H1 (cell line): ENCODE results near the gene PLEKHO1. TPM values are rescaled to one million over a fixed set of nuclear protein-coding genes. Genes with fewer than 3 reads are reported as not detected.

Experiments
- CTCF ChIA-PET: fragments of 300-600 bp; sonication (Branson Sonifier 250); formaldehyde crosslinking; loops from one replicate; lab custom pipeline; 2021; ENCODE audit not compliant: partially characterized antibody; lab: Charles Lee
- POLR2A ChIA-PET: fragments of 300-600 bp; sonication (Branson Sonifier 250); formaldehyde crosslinking; loops from one replicate; lab custom pipeline; 2021; ENCODE audit warnings: inconsistent platforms; ENCODE audit not compliant: partially characterized antibody; lab: Charles Lee
- DNase-seq, 2 experiments: peaks; one replicate each; pipeline versions ENCODE4 v3.0.0 to v3.0.0-alpha.2; 2010 to 2022; ENCODE audit warnings: low spot score in 2 of 2, low read depth in 1 of 2, mixed read lengths in 1 of 2
- FAIRE-seq: peaks from 2 replicates; lab custom pipeline; 2011; peaks lifted over from hg19 to GRCh38; lab: Jason Lieb, UNC
- H2AFZ ChIP-seq: 2 replicates; pipeline ENCODE4 v1.8.1; 2012; ENCODE audit warnings: low read length, inconsistent platforms
- H2AK5ac ChIP-seq: 2 replicates; pipeline ENCODE4 v1.6.1; 2013; ENCODE audit warnings: low read depth, low read length
- H2BK120ac ChIP-seq: replicated peaks from 2 replicates; pipeline ENCODE3; 2013; ENCODE audit warnings: low read depth, low read length, inconsistent platforms
- H2BK12ac ChIP-seq: 2 replicates; pipeline ENCODE4 v1.6.1; 2013; ENCODE audit warnings: low read depth, low read length
- H2BK15ac ChIP-seq: 2 replicates; pipeline ENCODE4 v1.6.1; 2013; ENCODE audit warnings: low read length
- H2BK20ac ChIP-seq: 2 replicates; pipeline ENCODE4 v1.6.1; 2013; ENCODE audit warnings: low read length
- H2BK5ac ChIP-seq: 2 replicates; pipeline ENCODE4 v1.6.1; 2013; ENCODE audit warnings: low read depth, low read length
- H3K14ac ChIP-seq: 2 replicates; pipeline ENCODE4 v1.6.1; 2013; ENCODE audit warnings: inconsistent platforms; ENCODE audit not compliant: insufficient read length
- H3K18ac ChIP-seq: 2 replicates; pipeline ENCODE4 v1.6.1; 2013; ENCODE audit warnings: low read length; ENCODE audit errors: extremely low read depth
- H3K23ac ChIP-seq: 2 replicates; pipeline ENCODE4 v1.6.1; 2013; ENCODE audit warnings: inconsistent platforms; ENCODE audit not compliant: insufficient read length
- H3K23me2 ChIP-seq: 2 replicates; pipeline ENCODE4 v1.6.1; 2013; ENCODE audit warnings: low read depth, low read length
- H3K27ac ChIP-seq: 2 replicates; pipeline ENCODE4 v1.6.1; 2011; ENCODE audit warnings: low read depth, low read length, inconsistent platforms
- H3K27me3 ChIP-seq, 4 experiments: replicated peaks in 1 of 4; 1 replicate in 1 of 4; 2 replicates in 3 of 4; pipeline versions ENCODE4 v1.6.1 to v1.8.1; 2011 to 2013; ENCODE audit warnings: low read length in 3 of 4, mild to moderate bottlenecking in 3 of 4, inconsistent platforms in 2 of 4, mixed read lengths in 2 of 4, moderate library complexity in 1 of 4; ENCODE audit not compliant: control insufficient read depth in 3 of 4, insufficient read depth in 3 of 4; ENCODE audit errors: extremely low read depth in 1 of 4
- H3K36me3 ChIP-seq, 4 experiments: 2 replicates each; pipeline versions ENCODE4 v1.6.1 to v1.8.1; 2011 to 2013; ENCODE audit warnings: mild to moderate bottlenecking in 4 of 4, low read length in 3 of 4, moderate library complexity in 2 of 4, control low read depth in 1 of 4, inconsistent platforms in 1 of 4; ENCODE audit not compliant: insufficient read depth in 4 of 4, control insufficient read depth in 2 of 4
- H3K4ac ChIP-seq: replicated peaks from 2 replicates; pipeline ENCODE3; 2013; ENCODE audit warnings: low read length, low read depth, mixed read lengths, inconsistent platforms; ENCODE audit not compliant: insufficient read length
- H3K4me1 ChIP-seq, 4 experiments: replicated peaks in 1 of 4; 1 replicate in 1 of 4; 2 replicates in 3 of 4; pipeline versions ENCODE4 v1.6.1 to v1.8.1; 2011 to 2013; ENCODE audit warnings: low read length in 3 of 4, inconsistent platforms in 2 of 4, mixed read lengths in 1 of 4; ENCODE audit not compliant: insufficient read depth in 4 of 4, control insufficient read depth in 3 of 4
- H3K4me2 ChIP-seq, 2 experiments: 2 replicates each; pipeline versions ENCODE4 v1.6.1 to v1.8.1; 2011 to 2013; ENCODE audit warnings: low read depth in 2 of 2, low read length in 2 of 2, control low read depth in 1 of 2, inconsistent platforms in 1 of 2, mild to moderate bottlenecking in 1 of 2; ENCODE audit not compliant: insufficient read depth in 1 of 2
- H3K4me3 ChIP-seq, 4 experiments: fragments of 200-600, 300-600 bp in 1 of 4; sonication (generic), shearing (Covaris generic), sonication (Bioruptor Twin) in 1 of 4; 2 replicates each; pipeline versions ENCODE4 v1.5.1 to v1.8.1; 2011 to 2016; ENCODE audit warnings: low read length in 4 of 4, low read depth in 3 of 4, control low read depth in 2 of 4, inconsistent platforms in 2 of 4, mild to moderate bottlenecking in 2 of 4, mixed read lengths in 1 of 4, moderate library complexity in 1 of 4; ENCODE audit not compliant: insufficient read depth in 2 of 4; ENCODE audit errors: extremely low read depth in 1 of 4
- H3K56ac ChIP-seq: replicated peaks from 2 replicates; pipeline ENCODE3; 2013; ENCODE audit warnings: low read depth, mild to moderate bottlenecking, mixed read lengths, low read length, inconsistent platforms; ENCODE audit not compliant: insufficient read length
- H3K79me1 ChIP-seq: 2 replicates; pipeline ENCODE4 v1.6.1; 2013; ENCODE audit warnings: low read depth, low read length, control low read depth
- H3K79me2 ChIP-seq, 2 experiments: 2 replicates each; pipeline versions ENCODE4 v1.6.1 to v1.8.1; 2012 to 2013; ENCODE audit warnings: low read length in 2 of 2, mild to moderate bottlenecking in 2 of 2, inconsistent platforms in 1 of 2; ENCODE audit not compliant: insufficient read depth in 2 of 2, control insufficient read depth in 1 of 2
- H3K9ac ChIP-seq, 4 experiments: replicated peaks in 1 of 4; 1 replicate in 1 of 4; 2 replicates in 3 of 4; pipeline versions ENCODE4 v1.6.1 to v1.8.1; 2011 to 2013; ENCODE audit warnings: low read depth in 3 of 4, low read length in 3 of 4, control low read depth in 2 of 4, mild to moderate bottlenecking in 2 of 4, moderate library complexity in 2 of 4, inconsistent platforms in 1 of 4; ENCODE audit errors: extremely low read depth in 1 of 4
- H3K9me3 ChIP-seq, 2 experiments: 2 replicates each; pipeline versions ENCODE4 v1.6.1 to v1.8.1; 2012 to 2013; ENCODE audit warnings: mild to moderate bottlenecking in 2 of 2, moderate library complexity in 2 of 2, control low read depth in 1 of 2, inconsistent platforms in 1 of 2, low read depth in 1 of 2, low read length in 1 of 2, mixed read lengths in 1 of 2; ENCODE audit not compliant: insufficient read depth in 2 of 2
- H4K20me1 ChIP-seq, 2 experiments: replicated peaks in 1 of 2; 2 replicates each; pipeline versions ENCODE3 to v1.8.1; 2011 to 2013; ENCODE audit warnings: inconsistent platforms in 2 of 2, low read length in 2 of 2, mild to moderate bottlenecking in 1 of 2; ENCODE audit not compliant: insufficient read depth in 2 of 2, control insufficient read depth in 1 of 2
- H4K5ac ChIP-seq: 2 replicates; pipeline ENCODE4 v1.6.1; 2013; ENCODE audit warnings: low read length, low read depth, mixed read lengths, inconsistent platforms; ENCODE audit not compliant: insufficient read length
- H4K8ac ChIP-seq: 2 replicates; pipeline ENCODE4 v1.8.0; 2013; ENCODE audit warnings: mild to moderate bottlenecking, moderate library complexity, low read length, inconsistent platforms; ENCODE audit not compliant: insufficient read depth; ENCODE audit errors: extremely low read depth
- H4K91ac ChIP-seq: replicated peaks from 2 replicates; pipeline ENCODE3; 2013; ENCODE audit warnings: low read length, mixed read lengths, inconsistent platforms; ENCODE audit not compliant: insufficient read length
- BACH1 ChIP-seq: IDR thresholded peaks from 2 replicates; pipeline ENCODE4 v1.6.1; 2012; ENCODE audit warnings: low read length, improper control_type of control experiment
- CBX5 ChIP-seq: fragments of 300-800, 300-1000 bp; sonication (generic); IDR thresholded peaks from 2 replicates; pipeline ENCODE4 v1.7.1; 2016; ENCODE audit warnings: antibody characterized with exemption, low read length, low read depth
- CBX8 ChIP-seq: fragments of 300-800, 300-1000 bp; sonication (generic); IDR thresholded peaks from 2 replicates; pipeline ENCODE4 v1.7.1; 2016; ENCODE audit warnings: low read depth, low read length, borderline replicate concordance
- JUND ChIP-seq: IDR thresholded peaks from 2 replicates; pipeline ENCODE4 v1.6.1; 2011; ENCODE audit warnings: mild to moderate bottlenecking, improper control_type of control experiment, low read length
- TCF12 ChIP-seq: IDR thresholded peaks from 2 replicates; pipeline ENCODE4 v1.6.1; 2011; ENCODE audit warnings: low read depth, mild to moderate bottlenecking, low read length
- ZNF274 ChIP-seq: IDR thresholded peaks from 2 replicates; pipeline ENCODE4 v1.7.0; 2012; ENCODE audit warnings: low read length, borderline replicate concordance; ENCODE audit errors: extremely low read depth
- WGBS, 2 experiments: shearing (Covaris generic) in 1 of 2; methylation state at CpG; one replicate each; pipeline versions ENCODE4 v1.1.6 to v1.1.7; 2013 to 2015; ENCODE audit warnings: low lambda C conversion rate in 2 of 2, mixed read lengths in 2 of 2, inconsistent platforms in 1 of 2, low coverage in 1 of 2, missing lambda C conversion rate in 1 of 2; ENCODE audit not compliant: insufficient replicate concordance in 2 of 2, insufficient coverage in 1 of 2, insufficient read length in 1 of 2; ENCODE audit errors: extremely low coverage in 1 of 2, missing lambda C conversion rate in 1 of 2; 5-methylcytosine and 5-hydroxymethylcytosine counted together
- polyA plus RNA-seq, 7 experiments: library from polyadenylated mRNA; depleted of rRNA in 3 of 7; stranded (reverse) in 5 of 7; unstranded in 2 of 7; fragments of >200 nt in 5 of 7; fragments of 200-250 nt in 2 of 7; gene quantifications; 1 replicate in 5 of 7; 2 replicates in 1 of 7; 4 replicates in 1 of 7; pipeline versions ENCODE4 v1.2.1 to v1.2.3, GENCODE V29; 2011 to 2013; ENCODE audit warnings: missing spikeins in 2 of 7, mixed read lengths in 2 of 7
- total RNA-seq: library from RNA; stranded (reverse); fragmentation: NEBNext Ultra II Directional; extraction: Animal tissue kit (Norgen Biotek cat#: 25700); gene quantifications from 2 replicates; pipeline ENCODE4 v1.2.1, GENCODE V29; 2021

PLEKHO1 gene
- total and polyA plus RNA-seq, 2 of the 8 experiments (the other 6 are each of a cell fraction or from before 2014, with no cell fraction given) = 23.2 to 37.0 TPM

GRCh38 chr1:150159550-150159949 lies 9.8 kb downstream of the PLEKHO1 start:
- H3K23me2 ChIP-seq = peaks cover 11% of the 10 kb centered on the region; the same call in 1 of the 2 replicates
- peaks cover 12 to 30% (median 20%) of the 10 kb centered on the region in 4 experiments for H3K4me1 ChIP-seq
- no peak overlapping the region for H2AFZ ChIP-seq
- H3K4ac ChIP-seq = no peak overlapping the region
- no peak overlapping the region for H4K5ac ChIP-seq
- H3K79me2 ChIP-seq = no peaks in the 10 kb centered on the region
- H3K27me3 ChIP-seq = no peaks in the 10 kb centered on the region
- DNase-seq (no peak), FAIRE-seq (no peak)
- no peak overlapping the region for H2BK5ac ChIP-seq
- no peak overlapping the region for H4K8ac ChIP-seq
- no peak overlapping the region for H2BK20ac ChIP-seq
- H4K91ac ChIP-seq = no peak overlapping the region
- no peaks in the 10 kb centered on the region for H3K79me1 ChIP-seq
- H3K18ac ChIP-seq = no peak overlapping the region
- no peak overlapping the region for H3K23ac ChIP-seq
- H3K36me3 ChIP-seq = peaks cover 19 to 43% (median 42%) of the 10 kb centered on the region in 4 experiments
- 99% methylated on average over 7 of the region's 8 CpGs; no CpG with 5 or more reads in 1 of the 2 experiments for WGBS, 2 experiments
- ChIA-PET POLR2A (interaction anchor here (2.1 to 2.3 kb wide), 2 partner anchors 10 to 13 kb away, joined by 9 read pairs; partner anchors contain the start of gene PLEKHO1), CTCF (interaction anchor here (1.1 to 4.3 kb wide), 4 partner anchors 8 to 35 kb away, joined by 3 to 21 read pairs (median 19); partner anchors contain the start of gene PLEKHO1)
- no peak overlapping the region for H2BK120ac ChIP-seq
- no peak overlapping the region for H3K27ac ChIP-seq
- peaks cover 0 to 4% of the 10 kb centered on the region in 2 experiments for H4K20me1 ChIP-seq
- no peak overlapping the region for H2BK15ac ChIP-seq
- no peak overlapping the region for H2AK5ac ChIP-seq
- H3K4me2 ChIP-seq = no peak overlapping the region
- no peak overlapping the region for H3K14ac ChIP-seq
- no peak overlapping the region for H3K9ac ChIP-seq
- TF ChIP-seq JUND (no peak), CBX5 (no peak), ZNF274 (no peak), CBX8 (no peak), TCF12 (no peak), BACH1 (no peak)
- H3K9me3 ChIP-seq = no peaks in the 10 kb centered on the region
- H2BK12ac ChIP-seq = no peak overlapping the region
- H3K56ac ChIP-seq = no peak overlapping the region
- H3K4me3 ChIP-seq = no peak overlapping the region
